HL-60 (cell line): Measurements from ENCODE around the gene TMEM19.

ENCODE experiments used
- DNase-seq, 2 experiments: peaks; one replicate each; pipeline ENCODE4 v3.0.0-alpha.2; 2010 to 2020; ENCODE audit warnings: low read depth in 1 of 2, low spot score in 1 of 2
- H3K27ac ChIP-seq: fragments of 250-450 bp; sonication (Bioruptor Pico); replicated peaks from 2 replicates; pipeline ENCODE4 v1.5.1; 2020; ENCODE audit warnings: mild to moderate bottlenecking, moderate library complexity
- H3K27me3 ChIP-seq: fragments of 250-450 bp; sonication (Bioruptor Pico); 2 replicates; pipeline ENCODE4 v1.5.1; 2021; ENCODE audit warnings: mild to moderate bottlenecking, moderate library complexity; ENCODE audit not compliant: insufficient read depth, poor library complexity, severe bottlenecking
- H3K4me3 ChIP-seq: replicated peaks from 2 replicates; pipeline ENCODE4 v1.5.1; 2011; ENCODE audit warnings: mild to moderate bottlenecking, control low read depth, low read length; ENCODE audit not compliant: insufficient read depth
- GABPA ChIP-seq: IDR thresholded peaks from 2 replicates; pipeline ENCODE4 v1.6.1; 2012; ENCODE audit warnings: low read depth
- POLR2AphosphoS5 ChIP-seq: IDR thresholded peaks from 2 replicates; pipeline ENCODE4 v1.6.1; 2012; ENCODE audit warnings: low read depth
- REST ChIP-seq: IDR thresholded peaks from 2 replicates; pipeline ENCODE4 v1.6.1; 2012; ENCODE audit warnings: low read depth; ENCODE audit not compliant: insufficient replicate concordance
- SPI1 ChIP-seq: IDR thresholded peaks from 2 replicates; pipeline ENCODE4 v1.6.1; 2012; ENCODE audit warnings: low read depth, mild to moderate bottlenecking, borderline replicate concordance
- TF ChIP-seq, protein P1 (sequence below): IDR thresholded peaks from one replicate; pipeline ENCODE4 v1.5.1; 2011; ENCODE audit warnings: low read length, control low read depth, inconsistent platforms; ENCODE audit not compliant: insufficient read depth

Gene TMEM19

DNA sequence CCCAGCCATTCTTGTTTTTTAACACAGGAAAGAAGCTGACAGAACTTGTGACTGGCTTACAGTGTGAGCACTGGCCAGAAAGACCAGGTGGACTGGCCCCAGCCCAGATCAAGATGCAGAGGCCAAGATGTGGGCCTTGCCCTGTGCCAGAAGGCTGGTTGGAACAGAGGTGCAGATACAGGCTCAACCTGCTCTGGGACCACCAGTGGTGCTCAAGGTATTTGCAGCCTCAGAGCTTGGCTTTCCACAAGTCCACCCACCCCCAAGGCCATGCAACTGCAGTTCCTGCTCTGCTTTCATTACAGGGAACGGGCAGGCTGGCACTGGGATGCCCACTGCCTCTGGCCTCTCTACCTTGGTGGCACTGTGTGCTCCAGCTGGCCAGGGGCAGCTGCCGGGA, 45.6 kb upstream of the TMEM19 start:
- DNase-seq = no peak
- TF ChIP-seq GABPA (no peak), SPI1 (no peak), REST (no peak), POLR2AphosphoS5 (no peak)
- TF ChIP-seq, protein P1, sequence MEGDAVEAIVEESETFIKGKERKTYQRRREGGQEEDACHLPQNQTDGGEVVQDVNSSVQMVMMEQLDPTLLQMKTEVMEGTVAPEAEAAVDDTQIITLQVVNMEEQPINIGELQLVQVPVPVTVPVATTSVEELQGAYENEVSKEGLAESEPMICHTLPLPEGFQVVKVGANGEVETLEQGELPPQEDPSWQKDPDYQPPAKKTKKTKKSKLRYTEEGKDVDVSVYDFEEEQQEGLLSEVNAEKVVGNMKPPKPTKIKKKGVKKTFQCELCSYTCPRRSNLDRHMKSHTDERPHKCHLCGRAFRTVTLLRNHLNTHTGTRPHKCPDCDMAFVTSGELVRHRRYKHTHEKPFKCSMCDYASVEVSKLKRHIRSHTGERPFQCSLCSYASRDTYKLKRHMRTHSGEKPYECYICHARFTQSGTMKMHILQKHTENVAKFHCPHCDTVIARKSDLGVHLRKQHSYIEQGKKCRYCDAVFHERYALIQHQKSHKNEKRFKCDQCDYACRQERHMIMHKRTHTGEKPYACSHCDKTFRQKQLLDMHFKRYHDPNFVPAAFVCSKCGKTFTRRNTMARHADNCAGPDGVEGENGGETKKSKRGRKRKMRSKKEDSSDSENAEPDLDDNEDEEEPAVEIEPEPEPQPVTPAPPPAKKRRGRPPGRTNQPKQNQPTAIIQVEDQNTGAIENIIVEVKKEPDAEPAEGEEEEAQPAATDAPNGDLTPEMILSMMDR = no peak
- Histone ChIP-seq H3K27me3 (no peaks in the 10 kb centered on the region), H3K4me3 (no peak overlapping the region), H3K27ac (no peak overlapping the region)

DNA sequence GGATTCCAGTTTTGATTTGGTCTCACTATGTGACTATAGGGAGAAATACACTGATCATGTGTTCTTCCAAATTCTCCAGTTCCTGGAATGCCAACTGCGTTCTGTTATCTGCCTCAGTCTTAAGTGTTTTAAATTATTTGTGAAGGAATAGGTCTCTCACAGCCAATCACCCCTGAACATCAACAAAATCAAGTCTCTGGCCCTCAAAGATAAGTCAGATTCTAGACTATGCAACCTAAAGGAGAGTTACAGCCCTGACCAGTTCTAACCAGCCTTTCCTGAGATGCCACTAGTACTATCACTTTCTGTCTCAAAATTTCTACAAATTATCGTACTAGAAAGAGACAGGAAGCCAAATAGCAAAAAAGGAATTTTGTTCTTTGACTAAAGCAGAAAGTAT, 44.5 kb upstream of the TMEM19 start:
- no peak overlapping the region for H3K4me3 ChIP-seq
- no peak for DNase-seq
- H3K27me3 ChIP-seq = no peaks in the 10 kb centered on the region
- TF ChIP-seq REST = no peak
- TF ChIP-seq SPI1 = no peak
- TF ChIP-seq POLR2AphosphoS5 = no peak
- TF ChIP-seq GABPA = no peak
- TF ChIP-seq, protein P1 = no peak
- H3K27ac ChIP-seq = no peak overlapping the region

DNA sequence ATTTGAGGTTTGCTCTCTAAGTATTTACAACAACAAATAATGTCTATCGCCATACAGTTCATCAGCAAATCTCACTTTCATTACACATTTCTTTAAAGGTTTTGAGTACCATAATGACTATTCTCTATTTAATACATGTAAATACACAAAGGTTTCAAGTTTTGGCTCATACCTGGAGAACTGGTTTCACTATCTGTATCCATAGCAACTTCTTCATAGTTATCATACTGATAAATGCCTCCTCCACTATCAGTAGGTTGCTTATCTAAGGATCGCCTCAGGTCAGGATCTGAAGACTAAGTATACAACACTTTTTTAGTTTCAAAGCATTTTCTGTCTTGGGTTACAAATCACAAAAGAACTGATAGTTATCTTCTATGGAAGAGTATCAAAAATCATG, 43.6 kb upstream of the TMEM19 start:
- no peak for DNase-seq
- H3K27ac ChIP-seq = no peak overlapping the region

More for the DNA sequence above, 43.6 kb upstream of the TMEM19 start:
- H3K4me3 ChIP-seq = no peak overlapping the region
- TF ChIP-seq REST (no peak), POLR2AphosphoS5 (no peak)
- no peaks in the 10 kb centered on the region for H3K27me3 ChIP-seq
